ENCODE results near the gene MST1R.

- TF ChIP-seq CTCF (IDR thresholded peaks at IDR 0.05) (peak in 1 of 6 experiments; percentile 1), POLR2A (IDR thresholded peaks at IDR 0.05) (peak in 1 of 2 donors; percentile 85)
Measured at GRCh38 chr3:49939858-49940666, 36.4 kb upstream of the MST1R start, which contains the start of gene RBM6.
